Caco-2 (cell line): ENCODE data around the gene ARID2. TPM values are rescaled to one million over a fixed set of nuclear protein-coding genes. Genes with fewer than 3 reads are reported as not detected.
A peak's percentile ranks its signal among the peaks of the same experiment; 100 is the strongest.

Experiments used
- BruUV-seq: library from RNA; stranded (reverse); fragments of 400-500 nt; replicated peaks from 2 replicates; lab custom pipeline; 2021; lab: Mats Ljungman, UMichigan
- CTCF ChIA-PET: fragments of 300-600 bp; sonication (Branson Sonifier 250); formaldehyde crosslinking; loops from one replicate; lab custom pipeline; 2022; ENCODE audit warnings: antibody characterized with exemption; lab: Charles Lee
- POLR2A ChIA-PET: fragments of 300-600 bp; sonication (Branson Sonifier 250); formaldehyde crosslinking; loops from one replicate; lab custom pipeline; 2022; ENCODE audit warnings: antibody characterized with exemption; lab: Charles Lee
- DNase-seq, 2 experiments: peaks; one replicate each; pipeline versions ENCODE4 v3.0.0 to v3.0.0-alpha.2; 2020 to 2022
- H3K27me3 ChIP-seq: replicated peaks from 2 replicates; pipeline ENCODE4 v1.6.0; 2011; ENCODE audit warnings: low read length; ENCODE audit not compliant: control insufficient read depth, insufficient read depth
- H3K36me3 ChIP-seq: 2 replicates; pipeline ENCODE4 v1.5.1; 2011; ENCODE audit warnings: low read length; ENCODE audit not compliant: control insufficient read depth, insufficient read depth
- H3K4me1 ChIP-seq: fragments of 250-450 bp; sonication (Bioruptor Pico); 2 replicates; pipeline ENCODE4 v1.5.1; 2020; ENCODE audit warnings: mild to moderate bottlenecking
- H3K4me3 ChIP-seq: 2 replicates; pipeline ENCODE4 v1.5.1; 2011; ENCODE audit warnings: low read depth, mild to moderate bottlenecking, control low read depth, low read length
- H3K9me3 ChIP-seq: fragments of 250-450 bp; sonication (Bioruptor Pico); 2 replicates; pipeline ENCODE4 v1.5.1; 2020; ENCODE audit warnings: mild to moderate bottlenecking, moderate library complexity
- H3K27ac Mint-ChIP-seq: one replicate; pipeline ENCODE4 v1.8.0; 2022; ENCODE audit warnings: mixed read lengths; ENCODE audit not compliant: unreplicated experiment
- H3K27me3 Mint-ChIP-seq: one replicate; pipeline ENCODE4 v1.8.0; 2022; ENCODE audit warnings: mixed read lengths; ENCODE audit not compliant: insufficient read depth, unreplicated experiment
- H3K36me3 Mint-ChIP-seq: one replicate; pipeline ENCODE4 v1.8.0; 2022; ENCODE audit warnings: mild to moderate bottlenecking, mixed read lengths; ENCODE audit not compliant: insufficient read depth, unreplicated experiment
- H3K4me1 Mint-ChIP-seq: one replicate; pipeline ENCODE4 v1.8.0; 2022; ENCODE audit warnings: low read depth, mixed read lengths; ENCODE audit not compliant: unreplicated experiment
- H3K4me3 Mint-ChIP-seq: one replicate; pipeline ENCODE4 v1.8.0; 2022; ENCODE audit warnings: mild to moderate bottlenecking, moderate library complexity, mixed read lengths; ENCODE audit not compliant: unreplicated experiment
- H3K9me3 Mint-ChIP-seq: one replicate; pipeline ENCODE4 v1.8.0; 2022; ENCODE audit warnings: mixed read lengths; ENCODE audit not compliant: unreplicated experiment
- CTCF ChIP-seq, 2 experiments: fragments of 200-600 bp in 1 of 2; IDR thresholded peaks; 1 replicate in 1 of 2; 2 replicates in 1 of 2; pipeline versions ENCODE4 v1.5.1 to v1.8.0; 2011 to 2022; ENCODE audit warnings: antibody characterized with exemption in 1 of 2, control low read depth in 1 of 2, inconsistent platforms in 1 of 2, low read depth in 1 of 2, low read length in 1 of 2, mild to moderate bottlenecking in 1 of 2, moderate library complexity in 1 of 2; ENCODE audit not compliant: insufficient read depth in 1 of 2, severe bottlenecking in 1 of 2, unreplicated experiment in 1 of 2
- intact Hi-C: fragments of 100-400 bp; cut with micrococcal nuclease; formaldehyde crosslinking; loops from one replicate; pipeline ENCODE4 v1.10.0; 2022; ENCODE audit not compliant: unreplicated experiment
- total RNA-seq: library from RNA; stranded (reverse); gene quantifications from 2 replicates; pipeline ENCODE4 v1.2.3, GENCODE V29; 2022

ARID2 gene
- total RNA-seq, 1 experiment from 2014 or later = 53.9 TPM

GRCh38 chr12:45704968-45705367, 24.5 kb upstream of the ARID2 start:
- POLR2A ChIA-PET = no interaction called here
- peaks cover 43% of the 10 kb centered on the region for H3K4me1 Mint-ChIP-seq

DNA sequence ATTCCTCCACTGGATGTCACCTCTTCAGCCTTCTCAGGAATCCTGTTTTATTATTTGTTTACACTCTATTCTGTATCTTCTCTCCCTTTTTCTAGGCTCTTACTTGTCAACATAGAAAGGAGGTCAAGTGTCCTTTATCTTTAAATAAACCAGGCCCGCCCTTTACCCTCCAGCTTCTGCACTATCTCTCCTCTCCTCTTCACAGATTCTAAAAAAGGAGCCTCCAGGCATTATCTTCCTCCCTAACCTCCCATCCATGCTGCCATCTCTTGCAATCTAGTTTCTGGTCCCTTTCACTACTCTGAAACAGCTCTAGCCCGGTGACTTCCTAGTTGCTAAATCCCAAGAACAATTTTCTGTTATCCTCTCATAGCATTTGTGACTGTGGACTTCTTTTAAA, 24.1 kb upstream of the ARID2 start:
- no TSS peak for BruUV-seq
- no peaks in the 10 kb centered on the region for H3K27me3 Mint-ChIP-seq
- Histone ChIP-seq H3K9me3 (no peaks in the 10 kb centered on the region; the same call in 1 of the 2 replicates), H3K27me3 (no peaks in the 10 kb centered on the region), H3K36me3 (no peaks in the 10 kb centered on the region), H3K4me3 (no peak overlapping the region), H3K4me1 (peaks cover 47% of the 10 kb centered on the region)
- CTCF ChIA-PET = interaction anchor here (1.1 to 1.6 kb wide), 2 partner anchors 23 to 162 kb away, joined by 3 to 5 read pairs; no protein-coding TSS in a partner anchor
- no peaks in the 10 kb centered on the region for H3K36me3 Mint-ChIP-seq
- peaks cover 43% of the 10 kb centered on the region for H3K4me1 Mint-ChIP-seq
- DNase-seq = peak; percentile 61 to 67
- no peak for TF ChIP-seq CTCF (IDR thresholded peaks at IDR 0.05; ENCODE audit: insufficient read depth in 1 of 2, low read depth in 1 of 2, low read length in 1 of 2, severe bottlenecking in 1 of 2, unreplicated experiment in 1 of 2)
- H3K9me3 Mint-ChIP-seq = no peaks in the 10 kb centered on the region
- peak overlapping the region; percentile 1 for H3K27ac Mint-ChIP-seq
- H3K4me3 Mint-ChIP-seq = peak overlapping the region; percentile 13
- POLR2A ChIA-PET = no interaction called here
- intact Hi-C loops = loop anchor here (1.0 to 5.0 kb wide), 4 partner anchors 22 to 158 kb away; no protein-coding TSS in a partner anchor

More at GRCh38 chr12:45704968-45705367, 24.5 kb upstream of the ARID2 start:
- Mint-ChIP-seq H3K36me3 (no peaks in the 10 kb centered on the region), H3K9me3 (no peaks in the 10 kb centered on the region), H3K4me3 (peak overlapping the region; percentile 13), H3K27me3 (no peaks in the 10 kb centered on the region), H3K27ac (peak overlapping the region; percentile 1)
- CTCF ChIA-PET = interaction anchor here (1.1 to 1.6 kb wide), 2 partner anchors 24 to 161 kb away, joined by 3 to 5 read pairs; no protein-coding TSS in a partner anchor
- peaks cover 47% of the 10 kb centered on the region for H3K4me1 ChIP-seq
- H3K4me3 ChIP-seq = no peak overlapping the region
- intact Hi-C loops = loop anchor here (1.0 to 5.0 kb wide), 4 partner anchors 22 to 158 kb away; no protein-coding TSS in a partner anchor
- H3K9me3 ChIP-seq = no peaks in the 10 kb centered on the region; the same call in 1 of the 2 replicates
- no peaks in the 10 kb centered on the region for H3K36me3 ChIP-seq
- peak in 1 of 2 experiments; percentile 33 for DNase-seq
- BruUV-seq = no TSS peak
- H3K27me3 ChIP-seq = no peaks in the 10 kb centered on the region
- TF ChIP-seq CTCF (IDR thresholded peaks at IDR 0.05; ENCODE audit: insufficient read depth in 1 of 2, low read depth in 1 of 2, low read length in 1 of 2, severe bottlenecking in 1 of 2, unreplicated experiment in 1 of 2) = no peak

DNA sequence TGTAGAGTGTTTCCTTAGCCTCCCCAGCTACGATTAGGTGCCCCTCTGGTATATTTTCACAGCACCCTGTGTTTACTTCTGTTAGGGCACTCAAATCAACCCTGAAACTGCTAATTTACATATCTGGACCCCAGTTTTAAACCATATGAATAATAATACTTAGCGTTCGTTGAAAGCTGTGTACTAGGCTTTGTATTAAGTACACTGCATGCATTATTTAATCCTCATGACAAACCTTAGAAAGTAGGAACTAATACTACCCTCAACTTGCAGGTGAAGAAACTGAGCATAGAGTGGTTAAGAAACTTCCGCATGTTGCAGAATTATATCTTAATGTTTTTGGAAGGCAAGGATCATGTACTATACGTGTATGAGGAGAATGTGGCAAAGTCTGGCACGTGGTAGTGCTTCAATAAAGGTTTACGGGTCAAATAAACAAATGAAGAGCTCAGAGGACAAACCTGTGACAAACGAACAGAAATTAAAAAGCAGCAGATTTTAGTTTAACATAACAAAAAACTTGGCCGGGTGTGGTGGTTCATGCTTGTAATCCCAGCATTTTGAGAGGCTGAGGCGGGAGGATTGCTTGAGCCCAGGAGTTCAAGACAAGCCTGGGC, 22.2 kb upstream of the ARID2 start:
- H3K4me1 ChIP-seq = peaks cover 47% of the 10 kb centered on the region
- POLR2A ChIA-PET = no interaction called here
- H3K9me3 Mint-ChIP-seq = no peaks in the 10 kb centered on the region
- TF ChIP-seq CTCF (IDR thresholded peaks at IDR 0.05; ENCODE audit: insufficient read depth in 1 of 2, low read depth in 1 of 2, low read length in 1 of 2, severe bottlenecking in 1 of 2, unreplicated experiment in 1 of 2) = no peak
- no peaks in the 10 kb centered on the region for H3K36me3 Mint-ChIP-seq
- no peaks in the 10 kb centered on the region for H3K27me3 ChIP-seq
- H3K4me1 Mint-ChIP-seq = peaks cover 43% of the 10 kb centered on the region
- CTCF ChIA-PET = no interaction called here
- no peak overlapping the region for H3K4me3 ChIP-seq
- BruUV-seq = no TSS peak
- H3K4me3 Mint-ChIP-seq = no peak overlapping the region
- no peaks in the 10 kb centered on the region for H3K27me3 Mint-ChIP-seq
- H3K27ac Mint-ChIP-seq = no peak overlapping the region
- H3K9me3 ChIP-seq = no peaks in the 10 kb centered on the region
- H3K36me3 ChIP-seq = no peaks in the 10 kb centered on the region
- intact Hi-C loops = loop anchor here (5.0 kb wide), 2 partner anchors 110 to 160 kb away; no protein-coding TSS in a partner anchor
- no peak for DNase-seq
